Endodermal cell (in vitro differentiated cells): ENCODE results near the gene ROR1. TPM values are rescaled to one million over a fixed set of nuclear protein-coding genes. Genes with fewer than 3 reads are reported as not detected.

ENCODE experiments used
- DNase-seq: peaks from one replicate; pipeline ENCODE4 v3.0.0-alpha.2; 2017
- H3K27ac ChIP-seq: 2 replicates; pipeline ENCODE4 v1.5.1; 2013; ENCODE audit warnings: mild to moderate bottlenecking, low read depth, low read length, moderate library complexity
- H3K27me3 ChIP-seq: 2 replicates; pipeline ENCODE4 v1.6.1; 2013; ENCODE audit warnings: mild to moderate bottlenecking, low read length, moderate library complexity; ENCODE audit not compliant: insufficient read depth, control insufficient read depth, poor library complexity, severe bottlenecking
- H3K36me3 ChIP-seq: 2 replicates; pipeline ENCODE4 v1.7.0; 2013; ENCODE audit warnings: mild to moderate bottlenecking, low read length, moderate library complexity; ENCODE audit not compliant: control insufficient read depth, insufficient read depth
- H3K4me1 ChIP-seq: one replicate; pipeline ENCODE4 v1.7.0; 2013; ENCODE audit warnings: low read length; ENCODE audit not compliant: control insufficient read depth, insufficient read depth
- H3K4me3 ChIP-seq: 2 replicates; pipeline ENCODE4 v1.5.1; 2013; ENCODE audit warnings: mild to moderate bottlenecking, low read length, moderate library complexity
- H3K9ac ChIP-seq: 2 replicates; pipeline ENCODE4 v1.6.1; 2013; ENCODE audit warnings: mild to moderate bottlenecking, low read length, moderate library complexity; ENCODE audit not compliant: poor library complexity, severe bottlenecking; ENCODE audit errors: extremely low read depth
- H3K9me3 ChIP-seq: 2 replicates; pipeline ENCODE4 v1.6.1; 2013; ENCODE audit warnings: mild to moderate bottlenecking, low read length, moderate library complexity; ENCODE audit not compliant: control insufficient read depth
- H3K27ac Mint-ChIP-seq: 2 replicates; pipeline ENCODE4 v1.8.0; 2020; ENCODE audit warnings: mixed read lengths
- H3K27me3 Mint-ChIP-seq: 2 replicates; pipeline ENCODE4 v1.8.0; 2021; ENCODE audit warnings: mild to moderate bottlenecking, mixed read lengths; ENCODE audit not compliant: insufficient read depth
- H3K36me3 Mint-ChIP-seq: 2 replicates; pipeline ENCODE4 v1.8.0; 2020; ENCODE audit warnings: low read depth, mixed read lengths
- H3K4me1 Mint-ChIP-seq: 2 replicates; pipeline ENCODE4 v1.8.0; 2020; ENCODE audit warnings: mixed read lengths
- H3K4me3 Mint-ChIP-seq: 2 replicates; pipeline ENCODE4 v1.8.0; 2020; ENCODE audit warnings: mild to moderate bottlenecking, moderate library complexity, mixed read lengths
- H3K9me3 Mint-ChIP-seq: 2 replicates; pipeline ENCODE4 v1.8.0; 2020; ENCODE audit warnings: mild to moderate bottlenecking, mixed read lengths
- WGBS, 2 experiments: methylation state at CpG; one replicate each; pipeline versions ENCODE4 v1.1.5 to v1.1.7; 2013; ENCODE audit warnings: missing lambda C conversion rate in 2 of 2, mixed read lengths in 1 of 2; ENCODE audit not compliant: insufficient coverage in 1 of 2, insufficient read length in 1 of 2; 5-methylcytosine and 5-hydroxymethylcytosine counted together
- total RNA-seq, 2 donors: library from RNA; stranded (reverse); fragmentation: NEBNext Ultra II Directional in 1 of 2; extraction: Animal tissue kit (Norgen Biotek cat#: 25700) in 1 of 2; gene quantifications; 2 replicates in 1 of 2; 3 replicates in 1 of 2; pipeline ENCODE4 v1.2.1, GENCODE V29; 2021
- TF ChIP-seq, protein P1 (sequence below): fragments of 200-600 bp; sonication (generic); conservative IDR thresholded peaks from 2 replicates; pipeline ENCODE4 v1.5.0; 2021; ENCODE audit warnings: antibody characterized with exemption, mild to moderate bottlenecking

ROR1 gene
- total RNA-seq, 2 donors from 2014 or later: 77.4 to 77.9 TPM

DNA sequence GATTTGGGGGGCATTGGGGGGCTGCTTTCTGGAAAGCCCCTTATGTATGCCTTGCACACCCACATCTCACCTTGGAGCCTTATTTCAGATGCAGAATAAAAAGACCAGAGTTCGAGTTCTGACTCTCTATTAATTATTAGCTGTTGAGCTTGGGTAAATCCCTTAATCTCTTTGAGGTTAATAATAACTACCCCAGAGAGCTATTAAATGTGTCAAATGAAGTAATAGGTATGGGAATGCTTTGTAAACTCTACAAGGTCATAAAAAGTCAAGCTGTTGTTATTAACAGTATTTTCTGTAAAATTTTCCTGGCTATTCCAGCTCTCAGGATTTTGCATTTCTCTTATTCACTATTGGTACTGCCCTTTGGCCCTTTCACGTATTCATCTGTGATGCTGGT is 122.9 kb downstream of the ROR1 start:
- Mint-ChIP-seq H3K4me1 (peaks cover 21% of the 10 kb centered on the region), H3K27ac (no peak overlapping the region), H3K36me3 (no peaks in the 10 kb centered on the region), H3K9me3 (no peaks in the 10 kb centered on the region), H3K27me3 (no peaks in the 10 kb centered on the region), H3K4me3 (no peak overlapping the region)
- Histone ChIP-seq H3K36me3 (no peaks in the 10 kb centered on the region), H3K27ac (no peak overlapping the region), H3K27me3 (no peaks in the 10 kb centered on the region), H3K4me3 (no peak overlapping the region), H3K4me1 (no peaks in the 10 kb centered on the region), H3K9me3 (no peaks in the 10 kb centered on the region), H3K9ac (no peak overlapping the region)
- DNase-seq: no peak
- WGBS, 2 experiments: 95% methylated on average over 2 of the region's 2 CpGs; no CpG with 5 or more reads in 1 of the 2 experiments
- TF ChIP-seq, protein P1, sequence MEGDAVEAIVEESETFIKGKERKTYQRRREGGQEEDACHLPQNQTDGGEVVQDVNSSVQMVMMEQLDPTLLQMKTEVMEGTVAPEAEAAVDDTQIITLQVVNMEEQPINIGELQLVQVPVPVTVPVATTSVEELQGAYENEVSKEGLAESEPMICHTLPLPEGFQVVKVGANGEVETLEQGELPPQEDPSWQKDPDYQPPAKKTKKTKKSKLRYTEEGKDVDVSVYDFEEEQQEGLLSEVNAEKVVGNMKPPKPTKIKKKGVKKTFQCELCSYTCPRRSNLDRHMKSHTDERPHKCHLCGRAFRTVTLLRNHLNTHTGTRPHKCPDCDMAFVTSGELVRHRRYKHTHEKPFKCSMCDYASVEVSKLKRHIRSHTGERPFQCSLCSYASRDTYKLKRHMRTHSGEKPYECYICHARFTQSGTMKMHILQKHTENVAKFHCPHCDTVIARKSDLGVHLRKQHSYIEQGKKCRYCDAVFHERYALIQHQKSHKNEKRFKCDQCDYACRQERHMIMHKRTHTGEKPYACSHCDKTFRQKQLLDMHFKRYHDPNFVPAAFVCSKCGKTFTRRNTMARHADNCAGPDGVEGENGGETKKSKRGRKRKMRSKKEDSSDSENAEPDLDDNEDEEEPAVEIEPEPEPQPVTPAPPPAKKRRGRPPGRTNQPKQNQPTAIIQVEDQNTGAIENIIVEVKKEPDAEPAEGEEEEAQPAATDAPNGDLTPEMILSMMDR: no peak

- Mint-ChIP-seq H3K36me3 (no peaks in the 10 kb centered on the region), H3K4me1 (peaks cover 20% of the 10 kb centered on the region), H3K27ac (no peak overlapping the region), H3K27me3 (no peaks in the 10 kb centered on the region), H3K9me3 (no peaks in the 10 kb centered on the region), H3K4me3 (no peak overlapping the region)
- 91 to 93% methylated on average over 6 of the region's 6 CpGs for WGBS, 2 experiments
- no peak overlapping the region for H3K27ac ChIP-seq
- H3K9ac ChIP-seq: no peak overlapping the region
- H3K4me3 ChIP-seq: no peak overlapping the region
- TF ChIP-seq, protein P1: no peak
- DNase-seq: no peak
- H3K36me3 ChIP-seq: no peaks in the 10 kb centered on the region
- H3K27me3 ChIP-seq: no peaks in the 10 kb centered on the region
- no peaks in the 10 kb centered on the region for H3K9me3 ChIP-seq
- no peaks in the 10 kb centered on the region for H3K4me1 ChIP-seq
Observed at GRCh38 chr1:63898428-63899196, 124.8 kb downstream of the ROR1 start.

DNA sequence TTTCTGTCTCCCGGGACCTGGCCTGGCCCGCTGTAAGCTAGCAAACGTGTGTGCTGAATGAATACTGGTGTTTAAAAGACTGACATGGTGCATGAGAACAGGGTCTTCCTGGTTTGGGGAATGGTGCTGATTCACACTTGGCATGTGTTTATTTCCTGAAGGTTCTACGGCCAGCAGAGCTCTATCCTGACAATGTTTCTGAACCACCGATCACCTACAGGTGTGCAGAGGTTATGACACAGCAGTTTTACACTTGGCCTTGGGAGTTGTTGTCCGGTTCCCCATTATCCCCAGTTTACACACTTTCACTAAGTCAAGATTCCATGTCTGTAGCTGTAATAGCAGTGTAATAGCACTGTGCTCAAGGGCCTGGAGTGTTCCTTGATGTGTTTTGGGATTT is 127.3 kb downstream of the ROR1 start:
- no peaks in the 10 kb centered on the region for H3K27me3 Mint-ChIP-seq
- Histone ChIP-seq H3K27me3 (no peaks in the 10 kb centered on the region), H3K9me3 (no peaks in the 10 kb centered on the region), H3K4me3 (no peak overlapping the region), H3K9ac (no peak overlapping the region), H3K27ac (no peak overlapping the region), H3K36me3 (no peaks in the 10 kb centered on the region), H3K4me1 (peaks cover 7% of the 10 kb centered on the region)
- DNase-seq: no peak
- no peak overlapping the region for H3K27ac Mint-ChIP-seq
- H3K4me3 Mint-ChIP-seq: no peak overlapping the region
- 89 to 93% methylated on average over 4 to 6 of the region's 6 CpGs for WGBS, 2 experiments
- TF ChIP-seq, protein P1: peak; percentile 17
- no peaks in the 10 kb centered on the region for H3K9me3 Mint-ChIP-seq
- H3K4me1 Mint-ChIP-seq: peaks cover 42% of the 10 kb centered on the region
- no peaks in the 10 kb centered on the region for H3K36me3 Mint-ChIP-seq
